ENCODE results near the gene LIPJ. TPM values are rescaled to one million over a fixed set of nuclear protein-coding genes. Genes with fewer than 3 reads are reported as not detected.
A peak's percentile ranks its signal among the peaks of the same experiment; 100 is the strongest.

Gene LIPJ
- total and polyA plus RNA-seq, 2 of the 13 experiments (the other 11 are each of a cell fraction or from before 2014, with no cell fraction given): not detected

- Histone ChIP-seq H3K9ac (ENCODE audit: insufficient read depth, low read depth, low read length) (no peak overlapping the region), H3K4me2 (ENCODE audit: low read depth, low read length) (no peak overlapping the region), H2AFZ (ENCODE audit: low read length) (no peak overlapping the region), H3K27ac (ENCODE audit: extremely low read length, insufficient read depth, low read length) (no peak overlapping the region), H3K79me2 (ENCODE audit: insufficient read depth, low read length) (no peaks in the 10 kb centered on the region), H3K9me3 (ENCODE audit: low read length) (no peaks in the 10 kb centered on the region), H4K20me1 (ENCODE audit: insufficient read depth, low read length) (no peaks in the 10 kb centered on the region), H3K4me3 (replicated peaks in 1 of 3; ENCODE audit: insufficient read depth in 1 of 3, low read depth in 2 of 3, low read length in 3 of 3) (no peak overlapping the region), H3K27me3 (ENCODE audit: control insufficient read depth in 1 of 2, insufficient read depth in 2 of 2, low read length in 2 of 2) (no peaks in the 10 kb centered on the region), H3K4me1 (ENCODE audit: insufficient read depth, low read length) (no peaks in the 10 kb centered on the region), H3K36me3 (replicated peaks in 1 of 2; ENCODE audit: control insufficient read depth in 1 of 2, insufficient read depth in 2 of 2, low read length in 2 of 2) (no peaks in the 10 kb centered on the region)
- DNase-seq (ENCODE audit: low spot score) (no peak), FAIRE-seq (no peak), ATAC-seq (no peak)
- in situ Hi-C loops (cut with HindIII; ENCODE audit: extremely low pct_ligation_motif_present, low pct_unique_long_range_greater_than_20kb): loop anchor here (10.0 kb wide), 1 partner anchor 703 kb away; no protein-coding TSS in a partner anchor
- no TSS peak for BruUV-seq (replicated peaks)
- CTCF ChIA-PET (ENCODE audit: low intra/inter-chr PET ratio, low total read pairs): no interaction called here
- intact Hi-C loops (cut with micrococcal nuclease; ENCODE audit: unreplicated experiment): loop anchor here (10.0 kb wide), 1 partner anchor 443 kb away; no protein-coding TSS in a partner anchor
- POLR2A ChIA-PET: no interaction called here
- WGBS (ENCODE audit: low lambda C conversion rate): 0% methylated on average over 2 of the region's 2 CpGs
- TF ChIP-seq ATF7 (IDR thresholded peaks at IDR 0.05): peak; percentile 48
- TF ChIP-seq ATF7 (CRISPR knock-in tag; IDR thresholded peaks at IDR 0.05): no peak
- no peak for TF ChIP-seq ZBTB42 (CRISPR knock-in tag; IDR thresholded peaks at IDR 0.05)
Measured at GRCh38 chr10:88557658-88558057, 28.9 kb upstream of the LIPJ start.

- ATAC-seq (no peak), DNase-seq (ENCODE audit: low spot score) (no peak), FAIRE-seq (no peak)
- no peak overlapping the region for H3K27ac ChIP-seq (ENCODE audit: extremely low read length, insufficient read depth, low read length)
- TF ChIP-seq CREM (IDR thresholded peaks at IDR 0.05) (no peak), CREM (CRISPR knock-in tag; IDR thresholded peaks at IDR 0.05) (no peak), ZFY (CRISPR knock-in tag; IDR thresholded peaks at IDR 0.05) (no peak), ZNF180 (CRISPR knock-in tag; IDR thresholded peaks at IDR 0.05; ENCODE audit: borderline replicate concordance, low read depth) (no peak), SP2 (CRISPR knock-in tag; IDR thresholded peaks at IDR 0.05) (no peak), SRSF1 (optimal IDR thresholded peaks at IDR 0.05; ENCODE audit: low read depth, low read length) (no peak), ZNF75D (CRISPR knock-in tag; IDR thresholded peaks at IDR 0.05; ENCODE audit: borderline replicate concordance) (no peak), CEBPZ (IDR thresholded peaks at IDR 0.05; ENCODE audit: low read length) (no peak), NR2F2 (IDR thresholded peaks at IDR 0.05; ENCODE audit: borderline replicate concordance, low read depth) (no peak), ZNF121 (CRISPR knock-in tag; IDR thresholded peaks at IDR 0.05) (no peak), KLF12 (CRISPR knock-in tag; IDR thresholded peaks at IDR 0.05; ENCODE audit: borderline replicate concordance) (no peak)
- H3K9me3 ChIP-seq (ENCODE audit: low read length): no peaks in the 10 kb centered on the region
- no peaks in the 10 kb centered on the region for H3K36me3 ChIP-seq (replicated peaks in 1 of 2; ENCODE audit: control insufficient read depth in 1 of 2, insufficient read depth in 2 of 2, low read length in 2 of 2)
- no peaks in the 10 kb centered on the region for H3K79me2 ChIP-seq (ENCODE audit: insufficient read depth, low read length)
- H3K4me3 ChIP-seq (replicated peaks in 1 of 3; ENCODE audit: insufficient read depth in 1 of 3, low read depth in 2 of 3, low read length in 3 of 3): no peak overlapping the region
- H3K9ac ChIP-seq (ENCODE audit: insufficient read depth, low read depth, low read length): no peak overlapping the region
- H3K27me3 ChIP-seq (ENCODE audit: control insufficient read depth in 1 of 2, insufficient read depth in 2 of 2, low read length in 2 of 2): no peaks in the 10 kb centered on the region
- 63% methylated on average over 1 of the region's 1 CpG for WGBS (ENCODE audit: low lambda C conversion rate)
- H2AFZ ChIP-seq (ENCODE audit: low read length): no peak overlapping the region
- ChIA-PET CTCF (ENCODE audit: low intra/inter-chr PET ratio, low total read pairs) (no interaction called here), POLR2A (no interaction called here)
- H3K4me2 ChIP-seq (ENCODE audit: low read depth, low read length): no peak overlapping the region
- H3K4me1 ChIP-seq (ENCODE audit: insufficient read depth, low read length): no peaks in the 10 kb centered on the region
- in situ Hi-C loops (cut with HindIII; ENCODE audit: extremely low pct_ligation_motif_present, low pct_unique_long_range_greater_than_20kb) (no loop called here), intact Hi-C loops (cut with micrococcal nuclease; ENCODE audit: unreplicated experiment) (no loop called here)
- no peaks in the 10 kb centered on the region for H4K20me1 ChIP-seq (ENCODE audit: insufficient read depth, low read length)
- no TSS peak for BruUV-seq (replicated peaks)
Measured at GRCh38 chr10:88562152-88562551, 24.4 kb upstream of the LIPJ start.
